ENCODE data around the gene BRME1. TPM values are rescaled to one million over a fixed set of nuclear protein-coding genes. Genes with fewer than 3 reads are reported as not detected.

BRME1 gene
- total and polyA plus RNA-seq, 10 donors: 0.97 to 3.8 (median 2.4) TPM

GRCh38 chr19:13876834-13877233 lies 29.1 kb downstream of the BRME1 start, which contains the start of gene NANOS3:
NANOS3 (plus strand) TSS chr19:13877134; CDS start chr19:13877249, 115 bp downstream.
- no peak for DNase-seq
- Histone ChIP-seq H3K27me3 (replicated peaks in 1 of 7) (peaks cover 0 to 24% (median 5%) of the 10 kb centered on the region in 7 donors), H3K4me3 (no peak within 1 kb of the TSS), H3K4me1 (peaks cover 19 to 49% (median 34%) of the 10 kb centered on the region in 6 donors), H3K36me3 (no peaks in the 10 kb centered on the region), H3K27ac (no peak within 1 kb of the TSS), H3K9me3 (no peaks in the 10 kb centered on the region)
- TF ChIP-seq POLR2A (IDR thresholded peaks at IDR 0.05): no peak
- TF ChIP-seq CTCF (IDR thresholded peaks at IDR 0.05 in 8 of 11, conservative IDR thresholded peaks at IDR 0.05 in 3 of 11): no peak
- TF ChIP-seq POLR2AphosphoS5 (IDR thresholded peaks at IDR 0.05): no peak
- WGBS, 5 donors: 47 to 66% (median 62%) methylated on average over 5 of the region's 5 CpGs
- intact Hi-C loops (cut with DNase I; ENCODE audit: low total_unique reads): no loop called here

GRCh38 chr19:13875824-13876223 lies 30.1 kb downstream of the BRME1 start:
- intact Hi-C loops (cut with DNase I; ENCODE audit: low total_unique reads): no loop called here
- peaks cover 0 to 29% (median 5%) of the 10 kb centered on the region in 7 donors for H3K27me3 ChIP-seq (replicated peaks in 1 of 7)
- H3K4me1 ChIP-seq: peaks cover 12 to 39% (median 24%) of the 10 kb centered on the region in 6 donors
- H3K9me3 ChIP-seq: no peaks in the 10 kb centered on the region
- no peak for DNase-seq
- 82 to 95% (median 93%) methylated on average over 3 to 5 of the region's 5 CpGs for WGBS, 5 donors
- H3K27ac ChIP-seq: no peak overlapping the region
- no peak for TF ChIP-seq POLR2AphosphoS5 (IDR thresholded peaks at IDR 0.05)
- TF ChIP-seq CTCF (IDR thresholded peaks at IDR 0.05 in 8 of 11, conservative IDR thresholded peaks at IDR 0.05 in 3 of 11): no peak
- no peak overlapping the region for H3K4me3 ChIP-seq
- H3K36me3 ChIP-seq: no peaks in the 10 kb centered on the region

GRCh38 chr19:13873834-13874515 lies 31.9 kb downstream of the BRME1 start:
- Histone ChIP-seq H3K9me3 (no peaks in the 10 kb centered on the region), H3K4me3 (peak overlapping the region in 1 of 8 donors; percentile 66), H3K27me3 (replicated peaks in 1 of 7) (peaks cover 0 to 34% (median 5%) of the 10 kb centered on the region in 7 donors), H3K36me3 (no peaks in the 10 kb centered on the region), H3K4me1 (peaks cover 0 to 21% (median 10%) of the 10 kb centered on the region in 6 donors), H3K27ac (no peak overlapping the region)
- no peak for DNase-seq
- 58 to 72% (median 71%) methylated on average over 22 to 35 of the region's 35 CpGs for WGBS, 5 donors
- TF ChIP-seq POLR2A (IDR thresholded peaks at IDR 0.05): no peak
- TF ChIP-seq CTCF (IDR thresholded peaks at IDR 0.05 in 8 of 11, conservative IDR thresholded peaks at IDR 0.05 in 3 of 11): no peak
- TF ChIP-seq POLR2AphosphoS5 (IDR thresholded peaks at IDR 0.05): no peak
- intact Hi-C loops (cut with DNase I; ENCODE audit: low total_unique reads): no loop called here

- whole genome bisulfite sequencing, 5 donors: 1 to 6% (median 3%) methylated on average over 29 to 45 of the region's 45 CpGs
- Histone ChIP-seq H3K9me3 (no peaks in the 10 kb centered on the region), H3K4me3 (peak overlapping the region in 7 of 8 donors; percentile 11 to 66 (median 30)), H3K27me3 (replicated peaks in 1 of 7) (peaks cover 0 to 41% (median 5%) of the 10 kb centered on the region in 7 donors), H3K4me1 (peaks cover 0 to 21% (median 10%) of the 10 kb centered on the region in 6 donors), H3K27ac (no peak overlapping the region), H3K36me3 (no peaks in the 10 kb centered on the region)
- TF ChIP-seq POLR2A (IDR thresholded peaks at IDR 0.05): no peak
- TF ChIP-seq CTCF (IDR thresholded peaks at IDR 0.05 in 8 of 11, conservative IDR thresholded peaks at IDR 0.05 in 3 of 11): peak in 2 of 11 experiments; percentile 15 to 17
- no peak for TF ChIP-seq POLR2AphosphoS5 (IDR thresholded peaks at IDR 0.05)
- no peak for DNase-seq
- intact Hi-C loops (cut with DNase I; ENCODE audit: low total_unique reads): no loop called here
Observed at GRCh38 chr19:13872695-13873389, 33.1 kb downstream of the BRME1 start.
